Tibial artery (tissue), 4 donors: ENCODE data around the gene TEX52.

Experiments used
- DNase-seq, 2 donors: peaks; one replicate each; pipeline ENCODE4 v3.0.0-alpha.2; 2019
- H3K27ac ChIP-seq, 2 donors: fragments of 200-600 bp; sonication (generic) in 1 of 2; 1 replicate in 1 of 2; 2 replicates in 1 of 2; pipeline ENCODE4 v1.5.1; 2018 to 2019; ENCODE audit warnings: mild to moderate bottlenecking in 1 of 2
- H3K27me3 ChIP-seq, 2 donors: fragments of 200-600 bp; sonication (generic) in 1 of 2; one replicate each; pipeline versions ENCODE4 v1.5.1 to v1.6.0; 2016 to 2019
- H3K36me3 ChIP-seq, 3 donors: fragments of 200-600 bp; sonication (generic) in 2 of 3; one replicate each; pipeline ENCODE4 v1.5.1; 2016 to 2019; ENCODE audit warnings: mild to moderate bottlenecking in 2 of 3
- H3K4me1 ChIP-seq, 4 donors: fragments of 200-600 bp; sonication (generic) in 2 of 4; 1 replicate in 3 of 4; 2 replicates in 1 of 4; pipeline ENCODE4 v1.5.1; 2016 to 2019
- H3K4me3 ChIP-seq, 2 donors: fragments of 200-600 bp; sonication (generic) in 1 of 2; 1 replicate in 1 of 2; 2 replicates in 1 of 2; pipeline ENCODE4 v1.5.1; 2018 to 2019; ENCODE audit warnings: mild to moderate bottlenecking in 2 of 2
- H3K9me3 ChIP-seq, 3 donors: fragments of 200-600 bp; sonication (generic) in 1 of 3; one replicate each; pipeline ENCODE4 v1.5.1; 2016 to 2019
- intact Hi-C: fragments of 100-400 bp; cut with DNase I; formaldehyde crosslinking; loops from one replicate; pipeline ENCODE4 v1.15.0; 2023; ENCODE audit warnings: low total_unique reads
- TF ChIP-seq, protein P1 (sequence below), 2 experiments: fragments of 200-600 bp in 1 of 2; fragments of 450-650 bp in 1 of 2; IDR thresholded peaks; one replicate each; pipeline ENCODE4 v1.5.1; 2017 to 2019; ENCODE audit warnings: antibody characterized with exemption in 2 of 2, mild to moderate bottlenecking in 1 of 2, moderate library complexity in 1 of 2

TEX52 gene

DNA sequence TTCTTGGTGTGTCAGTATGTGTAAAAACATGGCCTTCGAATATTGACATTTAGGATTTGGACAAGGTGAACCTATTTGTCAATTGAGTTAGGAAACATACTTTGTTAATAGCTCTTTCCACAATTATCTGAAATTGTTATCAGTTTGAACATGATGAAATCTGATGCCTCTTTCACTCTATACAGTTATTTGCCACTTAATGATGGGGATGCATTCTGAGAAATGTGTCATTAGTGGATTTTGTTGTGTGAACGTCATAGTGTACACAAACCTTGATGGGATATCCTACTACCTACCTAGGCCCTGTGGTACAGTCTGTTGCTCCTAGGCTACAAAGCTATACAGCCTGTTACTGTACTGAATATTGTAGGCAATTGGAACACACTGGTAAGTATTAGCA is 38.7 kb upstream of the TEX52 start:
- Histone ChIP-seq H3K27ac (no peak overlapping the region), H3K4me1 (peaks cover 0 to 50% (median 23%) of the 10 kb centered on the region in 4 donors), H3K36me3 (no peaks in the 10 kb centered on the region), H3K4me3 (no peak overlapping the region), H3K9me3 (no peaks in the 10 kb centered on the region), H3K27me3 (no peaks in the 10 kb centered on the region)
- intact Hi-C loops: no loop called here
- TF ChIP-seq, protein P1, sequence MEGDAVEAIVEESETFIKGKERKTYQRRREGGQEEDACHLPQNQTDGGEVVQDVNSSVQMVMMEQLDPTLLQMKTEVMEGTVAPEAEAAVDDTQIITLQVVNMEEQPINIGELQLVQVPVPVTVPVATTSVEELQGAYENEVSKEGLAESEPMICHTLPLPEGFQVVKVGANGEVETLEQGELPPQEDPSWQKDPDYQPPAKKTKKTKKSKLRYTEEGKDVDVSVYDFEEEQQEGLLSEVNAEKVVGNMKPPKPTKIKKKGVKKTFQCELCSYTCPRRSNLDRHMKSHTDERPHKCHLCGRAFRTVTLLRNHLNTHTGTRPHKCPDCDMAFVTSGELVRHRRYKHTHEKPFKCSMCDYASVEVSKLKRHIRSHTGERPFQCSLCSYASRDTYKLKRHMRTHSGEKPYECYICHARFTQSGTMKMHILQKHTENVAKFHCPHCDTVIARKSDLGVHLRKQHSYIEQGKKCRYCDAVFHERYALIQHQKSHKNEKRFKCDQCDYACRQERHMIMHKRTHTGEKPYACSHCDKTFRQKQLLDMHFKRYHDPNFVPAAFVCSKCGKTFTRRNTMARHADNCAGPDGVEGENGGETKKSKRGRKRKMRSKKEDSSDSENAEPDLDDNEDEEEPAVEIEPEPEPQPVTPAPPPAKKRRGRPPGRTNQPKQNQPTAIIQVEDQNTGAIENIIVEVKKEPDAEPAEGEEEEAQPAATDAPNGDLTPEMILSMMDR (IDR thresholded peaks at IDR 0.05): no peak
- DNase-seq: no peak

DNA sequence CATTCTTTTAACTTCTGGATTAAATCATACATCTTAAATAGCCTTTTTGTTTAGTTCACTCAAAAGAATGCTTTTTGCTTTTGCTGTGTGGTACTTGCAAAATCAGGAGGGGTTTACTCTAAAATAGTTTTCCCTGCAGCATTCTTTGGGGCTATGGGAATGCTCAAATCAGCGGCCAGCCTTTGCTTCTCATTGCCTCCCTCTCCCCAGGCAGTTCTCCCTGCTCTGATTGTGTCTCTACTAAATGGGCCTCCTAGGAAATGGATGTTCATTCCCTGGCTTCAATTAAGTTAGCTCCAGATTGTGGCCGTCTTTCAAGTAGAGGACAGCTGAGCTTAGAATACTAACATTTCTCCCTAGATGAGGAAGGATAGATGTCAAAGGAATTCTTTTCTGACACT is 38.2 kb upstream of the TEX52 start:
- TF ChIP-seq, protein P1 (IDR thresholded peaks at IDR 0.05): no peak
- Histone ChIP-seq H3K4me1 (peaks cover 0 to 53% (median 24%) of the 10 kb centered on the region in 4 donors), H3K36me3 (no peaks in the 10 kb centered on the region), H3K27ac (peak overlapping the region in 1 of 2 donors; percentile 9), H3K4me3 (no peak overlapping the region), H3K27me3 (no peaks in the 10 kb centered on the region), H3K9me3 (no peaks in the 10 kb centered on the region)
- intact Hi-C loops: no loop called here
- no peak for DNase-seq

GRCh38 chr12:2893007-2893406 is 36.2 kb upstream of the TEX52 start:
- H3K27me3 ChIP-seq: no peaks in the 10 kb centered on the region
- peaks cover 0 to 54% (median 25%) of the 10 kb centered on the region in 4 donors for H3K4me1 ChIP-seq
- H3K36me3 ChIP-seq: no peaks in the 10 kb centered on the region
- intact Hi-C loops: loop anchor here (5.0 kb wide), 1 partner anchor 46 kb away; no protein-coding TSS in a partner anchor
- TF ChIP-seq, protein P1 (IDR thresholded peaks at IDR 0.05): no peak
- DNase-seq: peak; percentile 58 to 68
- H3K27ac ChIP-seq: peak overlapping the region; percentile 2 to 11
- no peaks in the 10 kb centered on the region for H3K9me3 ChIP-seq
- H3K4me3 ChIP-seq: peak overlapping the region in 1 of 2 donors; percentile 93

DNA sequence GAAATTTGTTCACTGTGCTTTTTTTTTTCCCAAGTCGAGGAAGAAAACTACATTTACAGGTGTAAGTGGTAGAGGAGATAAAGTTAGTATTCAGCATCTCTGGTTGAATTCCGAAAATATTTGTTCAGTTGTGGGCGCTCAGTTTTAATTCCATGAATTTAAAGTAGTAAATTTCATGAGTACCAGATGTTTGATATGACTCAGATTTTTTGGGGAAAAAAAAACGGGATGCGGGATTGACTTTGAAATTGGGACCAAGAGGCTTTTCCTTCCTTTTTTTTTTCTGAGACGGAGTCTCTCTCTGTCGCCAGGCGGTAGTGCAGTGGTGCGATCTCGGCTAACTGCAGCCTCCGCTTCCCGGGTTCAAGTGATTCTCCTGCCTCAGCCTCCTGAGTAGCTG is 35.4 kb upstream of the TEX52 start:
- peak overlapping the region; percentile 11 to 98 for H3K27ac ChIP-seq

DNA sequence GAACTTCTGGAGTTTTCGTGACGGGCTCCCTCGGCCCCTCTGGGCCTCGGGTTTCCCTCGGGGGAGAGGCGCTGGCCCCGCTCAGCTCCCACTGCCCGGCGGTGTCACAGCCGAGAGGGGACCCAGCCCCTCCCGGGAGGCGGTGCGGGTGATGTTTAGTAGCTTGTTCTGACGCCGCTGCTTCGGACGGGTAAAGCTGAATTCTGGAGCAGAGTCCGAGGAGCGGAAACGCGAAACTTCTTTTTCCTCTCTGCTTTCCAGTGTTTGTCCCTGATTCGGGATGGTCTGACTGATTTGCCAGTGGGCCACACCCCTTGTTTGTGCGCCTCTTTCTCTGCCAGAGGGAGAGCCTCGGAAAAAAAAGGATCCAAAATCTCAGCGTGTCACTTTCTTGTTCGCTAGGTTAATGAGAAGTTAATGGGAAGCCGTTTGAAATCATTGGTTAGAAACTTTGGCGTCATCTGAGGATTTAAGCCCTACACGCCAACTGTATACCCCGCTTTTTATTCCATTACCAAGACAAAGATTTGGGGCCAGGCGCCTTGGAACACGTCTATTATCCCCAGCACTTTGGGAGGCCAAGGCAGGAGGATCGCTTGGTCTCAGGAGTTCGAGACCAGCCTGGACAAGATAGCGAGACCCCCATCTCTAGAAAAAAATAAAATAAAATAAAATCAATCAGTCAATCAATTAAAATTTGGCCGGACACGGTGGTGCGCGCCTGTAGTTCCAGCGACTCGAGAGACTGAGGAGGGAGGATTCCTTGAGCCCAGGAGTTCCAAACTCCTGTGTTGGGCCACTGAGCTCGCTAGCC is 34.6 kb upstream of the TEX52 start:
- H3K4me1 ChIP-seq: peaks cover 0 to 53% (median 25%) of the 10 kb centered on the region in 4 donors
- peak overlapping the region; percentile 91 to 93 for H3K4me3 ChIP-seq
- intact Hi-C loops: loop anchor here (2.0 to 5.0 kb wide), 2 partner anchors 15 to 44 kb away; partner anchors contain the start of genes FOXM1 and RHNO1
- H3K27ac ChIP-seq: peak overlapping the region; percentile 98 to 99
- TF ChIP-seq, protein P1 (IDR thresholded peaks at IDR 0.05): no peak
- H3K36me3 ChIP-seq: no peaks in the 10 kb centered on the region
- peak; percentile 64 to 82 for DNase-seq
- H3K27me3 ChIP-seq: no peaks in the 10 kb centered on the region
- no peaks in the 10 kb centered on the region for H3K9me3 ChIP-seq

More for the DNA sequence above, 35.4 kb upstream of the TEX52 start:
- Histone ChIP-seq H3K36me3 (no peaks in the 10 kb centered on the region), H3K4me1 (peaks cover 0 to 54% (median 25%) of the 10 kb centered on the region in 4 donors), H3K9me3 (no peaks in the 10 kb centered on the region), H3K27me3 (no peaks in the 10 kb centered on the region), H3K4me3 (peak overlapping the region; percentile 91 to 93)
- intact Hi-C loops: loop anchor here (5.0 kb wide), 1 partner anchor 45 kb away; no protein-coding TSS in a partner anchor
- TF ChIP-seq, protein P1 (IDR thresholded peaks at IDR 0.05): no peak
- peak in 1 of 2 donors; percentile 16 for DNase-seq
